PC-3 (cell line): ENCODE data around the gene PRDM15.

Experiments
- CTCF ChIP-seq: fragments of 300-600 bp; sonication (generic); conservative IDR thresholded peaks from 2 replicates; pipeline ENCODE4 v1.5.1; 2017; ENCODE audit warnings: antibody characterized with exemption, low read depth, mild to moderate bottlenecking, low read length
- EZH2 ChIP-seq: fragments of 300-600 bp; sonication (generic); IDR thresholded peaks from one replicate; pipeline ENCODE4 v1.6.1; 2017; ENCODE audit warnings: antibody characterized with exemption, mild to moderate bottlenecking, low read length; ENCODE audit not compliant: unreplicated experiment
- EZH2phosphoT487 ChIP-seq: fragments of 300-600 bp; sonication (generic); IDR thresholded peaks from 2 replicates; pipeline ENCODE4 v1.6.1; 2018; ENCODE audit warnings: mild to moderate bottlenecking, antibody characterized with exemption, low read length, borderline replicate concordance

GRCh38 chr21:41753006-41753898, 125.9 kb downstream of the PRDM15 start:
- TF ChIP-seq EZH2, result no peak
- no peak for TF ChIP-seq CTCF
- no peak for TF ChIP-seq EZH2phosphoT487
